Vagina (tissue), 2 donors: ENCODE results near the gene CALU.

ENCODE experiments used
- CTCF ChIP-seq, 3 experiments: fragments of 450-650 bp in 2 of 3; fragments of 200-600 bp in 1 of 3; sonication (generic) in 1 of 3; IDR thresholded peaks; one replicate each; pipeline ENCODE4 v1.5.1; 2017 to 2019; ENCODE audit warnings: antibody characterized with exemption in 3 of 3, mild to moderate bottlenecking in 2 of 3, moderate library complexity in 2 of 3
- POLR2A ChIP-seq, 2 donors: fragments of 450-650 bp; IDR thresholded peaks; one replicate each; pipeline ENCODE4 v1.6.1; 2017; ENCODE audit warnings: antibody characterized with exemption in 2 of 2, mild to moderate bottlenecking in 2 of 2, moderate library complexity in 2 of 2
- POLR2AphosphoS5 ChIP-seq, 2 donors: sonication (generic); formaldehyde crosslinking; IDR thresholded peaks; one replicate each; pipeline ENCODE4 v1.9.0; 2017; ENCODE audit warnings: antibody characterized with exemption in 2 of 2, mild to moderate bottlenecking in 2 of 2, low read depth in 1 of 2; ENCODE audit not compliant: insufficient read depth in 1 of 2

- TF ChIP-seq CTCF (IDR thresholded peaks at IDR 0.05) = no peak
- TF ChIP-seq POLR2A (IDR thresholded peaks at IDR 0.05) = no peak
- no peak for TF ChIP-seq POLR2AphosphoS5 (IDR thresholded peaks at IDR 0.05; ENCODE audit: insufficient read depth in 1 of 2, low read depth in 1 of 2)
Observed at GRCh38 chr7:128799451-128799850, 60.3 kb downstream of the CALU start.
